Naive thymus-derived CD8-positive, alpha-beta T cell (primary cell): ENCODE results near the gene ATXN7L1. TPM values are rescaled to one million over a fixed set of nuclear protein-coding genes. Genes with fewer than 3 reads are reported as not detected.
"Not testable (repeated sequence)": the region's sequence is repeated elsewhere in the genome, so short reads cannot be mapped to it uniquely, and the experiment has no call there.

Source experiments
- ATAC-seq, 2 donors: fragments of 150-1000 bp; cut with Tn5 transposase in 1 of 2; sonication (Bioruptor Pico), chemical (Tn5 transposase) in 1 of 2; 1 replicate in 1 of 2; 2 replicates in 1 of 2; pipeline ENCODE4 v1.10.0; 2021; ENCODE audit warnings: mild to moderate bottlenecking in 2 of 2, moderate library complexity in 2 of 2
- POLR2A ChIA-PET: fragments of 350-600 bp; sonication (Branson Sonifier 250); formaldehyde crosslinking; loops from one replicate; lab custom pipeline; 2021; ENCODE audit warnings: antibody characterized with exemption; lab: Charles Lee
- DNase-seq, 10 donors: peaks; one replicate each; pipeline versions ENCODE4 v3.0.0 to v3.0.0-alpha.2; 2020 to 2022
- H3K27ac Mint-ChIP-seq, 10 donors: one replicate each; pipeline ENCODE4 v1.8.0; 2020 to 2022; ENCODE audit warnings: mild to moderate bottlenecking in 10 of 10, mixed read lengths in 10 of 10, moderate library complexity in 4 of 10, inconsistent platforms in 1 of 10
- H3K27me3 Mint-ChIP-seq, 5 donors: one replicate each; pipeline ENCODE4 v1.8.0; 2021 to 2022; ENCODE audit warnings: mixed read lengths in 5 of 5
- H3K36me3 Mint-ChIP-seq, 3 donors: one replicate each; pipeline ENCODE4 v1.8.0; 2020 to 2022; ENCODE audit warnings: mixed read lengths in 3 of 3, mild to moderate bottlenecking in 2 of 3, inconsistent platforms in 1 of 3
- H3K4me1 Mint-ChIP-seq, 4 donors: one replicate each; pipeline ENCODE4 v1.8.0; 2021 to 2022; ENCODE audit warnings: mixed read lengths in 4 of 4
- H3K4me3 Mint-ChIP-seq, 10 donors: one replicate each; pipeline ENCODE4 v1.8.0; 2020 to 2022; ENCODE audit warnings: mild to moderate bottlenecking in 10 of 10, mixed read lengths in 10 of 10, moderate library complexity in 6 of 10, inconsistent platforms in 1 of 10
- H3K9me3 Mint-ChIP-seq, 9 donors: one replicate each; pipeline ENCODE4 v1.8.0; 2020 to 2022; ENCODE audit warnings: mixed read lengths in 9 of 9, mild to moderate bottlenecking in 3 of 9, inconsistent platforms in 1 of 9, moderate library complexity in 1 of 9
- polyA plus RNA-seq, 3 donors: library from polyadenylated mRNA; unstranded; fragments of 300-500 nt; fragmentation: Illumina TruSeq; gene quantifications; one replicate each; pipeline ENCODE4 v1.2.3, GENCODE V29; 2021
- total RNA-seq, 8 experiments: library from RNA in 2 of 8; stranded (reverse) in 2 of 8; gene quantifications; one replicate each; pipeline ENCODE4 v1.2.3 and lab custom pipeline; 2021 to 2026

ATXN7L1 gene
- total and polyA plus RNA-seq, 5 experiments from 2014 or later: 6.7 to 35.1 (median 12.7) TPM

DNA sequence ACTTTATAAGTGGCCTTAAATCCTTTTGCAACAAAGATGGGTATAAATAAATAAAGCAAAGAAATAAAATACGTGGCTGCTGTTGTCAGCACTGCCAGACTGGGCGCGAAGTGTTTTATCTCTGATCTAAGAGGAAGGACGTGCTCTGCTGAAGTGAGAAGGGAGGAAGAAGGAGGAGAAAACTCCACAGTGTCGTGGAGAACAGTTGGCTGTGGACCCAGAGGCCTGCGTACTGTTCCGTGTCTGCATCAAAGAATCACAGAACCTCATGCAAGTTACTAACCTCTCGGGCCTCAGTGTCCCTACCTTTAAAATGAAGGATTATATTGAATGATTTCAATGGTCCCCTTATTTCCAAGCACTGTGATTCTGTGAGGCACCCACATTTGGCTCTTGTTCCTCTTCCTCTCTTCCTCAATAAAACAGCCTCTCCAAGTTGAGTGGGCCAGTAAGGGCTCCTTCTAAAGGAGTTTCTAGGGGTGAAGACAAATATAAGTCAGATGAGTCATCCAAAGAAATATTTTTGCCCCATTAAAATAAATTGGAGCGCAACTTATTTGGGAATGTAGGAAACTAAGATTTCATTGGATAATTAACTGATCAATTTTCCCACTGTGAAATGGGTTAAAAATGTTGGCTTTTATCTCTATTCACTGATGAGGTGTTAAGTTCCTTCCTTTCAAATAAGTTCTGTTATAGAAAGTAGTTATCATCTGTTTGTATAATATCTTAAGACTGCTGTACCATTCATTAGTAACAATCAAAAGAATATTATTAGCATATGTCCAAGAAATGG is 168.2 kb downstream of the ATXN7L1 start:
- Mint-ChIP-seq H3K36me3 (peaks cover 11 to 26% (median 25%) of the 10 kb centered on the region in 3 donors), H3K4me1 (peaks cover 14 to 19% (median 16%) of the 10 kb centered on the region in 4 donors), H3K27me3 (no peaks in the 10 kb centered on the region), H3K9me3 (peaks cover 6 to 32% (median 27%) of the 10 kb centered on the region in 9 donors), H3K4me3 (peak overlapping the region in 5 of 10 donors; percentile 0 to 60 (median 23)), H3K27ac (peak overlapping the region in 7 of 10 donors; percentile 0 to 75 (median 32))
- ATAC-seq (peak in 1 of 2 donors; percentile 73), DNase-seq (no peak)
- POLR2A ChIA-PET: no interaction called here

DNA sequence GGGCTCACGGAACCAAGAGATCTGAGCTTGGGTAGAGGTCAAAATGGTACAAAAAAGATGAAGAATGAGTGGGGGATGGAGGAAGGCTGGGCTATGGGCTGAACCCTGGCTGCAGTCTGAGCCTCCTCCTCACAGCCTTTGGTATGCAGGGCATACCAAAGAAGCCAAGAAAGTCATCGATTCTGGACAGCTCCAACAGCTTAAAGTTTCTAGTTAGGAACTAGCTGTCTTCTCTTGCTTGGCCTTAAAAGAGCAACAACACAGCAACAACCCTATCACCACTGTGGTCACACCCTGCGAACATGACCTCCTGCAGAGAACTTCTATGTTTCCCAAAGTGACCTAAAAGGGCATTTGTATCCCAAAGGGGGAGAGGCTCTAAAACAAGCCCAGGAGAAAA is 169.0 kb downstream of the ATXN7L1 start:
- Mint-ChIP-seq H3K4me3 (no peak overlapping the region), H3K27ac (peak overlapping the region in 3 of 10 donors; percentile 65 to 76 (median 65)), H3K4me1 (peaks cover 14 to 18% (median 14%) of the 10 kb centered on the region in 4 donors), H3K9me3 (peaks cover 2 to 24% (median 19%) of the 10 kb centered on the region in 9 donors), H3K27me3 (no peaks in the 10 kb centered on the region), H3K36me3 (peaks cover 5 to 19% (median 17%) of the 10 kb centered on the region in 3 donors)
- POLR2A ChIA-PET: no interaction called here
- DNase-seq (no peak), ATAC-seq (no peak)

DNA sequence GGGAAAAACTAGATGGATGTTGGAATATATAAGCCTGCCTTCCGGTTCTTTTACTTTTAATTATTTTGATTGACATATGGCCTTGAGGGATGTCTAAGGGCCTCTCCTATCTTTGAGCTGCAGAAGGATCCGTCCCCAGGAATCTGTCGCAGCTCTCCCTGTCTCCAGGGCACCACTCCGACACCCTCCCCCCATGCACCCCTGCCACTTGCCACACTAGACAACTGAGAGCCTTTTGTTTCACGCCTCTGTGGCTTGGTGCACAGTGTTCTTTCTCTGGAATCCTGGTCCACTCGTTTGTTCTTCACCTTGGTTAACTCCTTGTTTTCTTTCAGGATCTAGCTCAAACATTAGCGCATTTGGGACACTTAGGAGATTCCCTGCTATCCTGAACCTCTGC is 171.0 kb downstream of the ATXN7L1 start:
- no peak overlapping the region for H3K4me3 Mint-ChIP-seq
- H3K27ac Mint-ChIP-seq: peak overlapping the region in 1 of 10 donors; percentile 77
- POLR2A ChIA-PET: interaction anchor here (0.5 kb wide), 1 partner anchor 34 kb away, joined by 6 read pairs; no protein-coding TSS in a partner anchor
- H3K4me1 Mint-ChIP-seq: peaks cover 12 to 18% (median 14%) of the 10 kb centered on the region in 4 donors
- H3K27me3 Mint-ChIP-seq: no peaks in the 10 kb centered on the region
- H3K36me3 Mint-ChIP-seq: peaks cover 3 to 6% (median 5%) of the 10 kb centered on the region in 3 donors
- peaks cover 0 to 8% (median 3%) of the 10 kb centered on the region in 9 donors for H3K9me3 Mint-ChIP-seq
- ATAC-seq (no peak), DNase-seq (no peak)

- Mint-ChIP-seq H3K9me3 (no peaks in the 10 kb centered on the region), H3K36me3 (no peaks in the 10 kb centered on the region), H3K4me3 (no peak overlapping the region), H3K27ac (no peak overlapping the region), H3K4me1 (peaks cover 10 to 15% (median 13%) of the 10 kb centered on the region in 4 donors), H3K27me3 (no peaks in the 10 kb centered on the region)
- POLR2A ChIA-PET: no interaction called here
- ATAC-seq: no peak
- no peak for DNase-seq
Measured at GRCh38 chr7:105703207-105703930, 173.0 kb downstream of the ATXN7L1 start.

DNA sequence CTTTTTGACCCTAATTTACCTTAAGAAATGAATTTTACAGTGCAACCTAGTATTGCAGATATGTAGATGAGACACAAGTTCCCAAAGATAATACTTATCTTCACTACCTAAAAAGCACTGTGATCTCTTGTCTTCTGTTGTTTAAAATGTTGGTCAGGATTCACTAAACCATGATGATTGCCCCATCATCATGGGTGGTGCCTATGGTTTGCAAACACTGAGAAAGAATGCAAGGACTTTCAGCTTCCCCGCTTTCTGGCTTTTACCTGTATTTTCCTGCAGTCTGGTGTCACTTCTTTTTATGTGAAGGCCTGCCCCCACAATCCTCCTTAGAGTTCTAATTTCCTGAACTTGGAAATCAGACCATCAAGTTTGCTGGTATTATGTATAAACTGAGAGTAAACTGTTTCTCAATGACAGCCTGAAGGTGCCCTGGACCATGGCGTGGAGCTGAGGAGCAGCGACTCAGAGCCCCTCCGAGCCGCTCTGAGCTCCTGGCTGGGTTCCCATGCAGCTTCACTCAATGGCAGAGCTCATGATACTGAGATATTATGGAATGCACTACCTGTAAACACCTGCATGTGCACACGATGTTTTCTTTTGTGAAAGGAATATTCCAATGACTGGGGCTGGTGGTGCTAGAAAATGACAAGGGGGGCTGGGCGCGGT is 176.7 kb downstream of the ATXN7L1 start:
- Mint-ChIP-seq H3K4me1 (peaks cover 0 to 4% (median 3%) of the 10 kb centered on the region in 4 donors), H3K4me3 (no peak overlapping the region), H3K27ac (no peak overlapping the region), H3K27me3 (no peaks in the 10 kb centered on the region), H3K9me3 (peaks cover 0 to 24% (median 8%) of the 10 kb centered on the region in 9 donors), H3K36me3 (peaks cover 6 to 17% (median 14%) of the 10 kb centered on the region in 3 donors)
- POLR2A ChIA-PET: interaction anchor here (0.6 to 0.9 kb wide), 2 partner anchors 9 to 186 kb away, joined by 3 to 4 read pairs; no protein-coding TSS in a partner anchor
- DNase-seq: no peak
- ATAC-seq: no peak

- DNase-seq (no peak), ATAC-seq (no peak)
- peaks cover 6 to 17% (median 14%) of the 10 kb centered on the region in 3 donors for H3K36me3 Mint-ChIP-seq
- POLR2A ChIA-PET: interaction anchor here (1.1 kb wide), 1 partner anchor 962 kb away, joined by 3 read pairs; no protein-coding TSS in a partner anchor
- H3K9me3 Mint-ChIP-seq: peaks cover 0 to 24% (median 8%) of the 10 kb centered on the region in 9 donors
- H3K4me3 Mint-ChIP-seq: no peak overlapping the region
- no peak overlapping the region for H3K27ac Mint-ChIP-seq
- peaks cover 6 to 9% (median 8%) of the 10 kb centered on the region in 4 donors for H3K4me1 Mint-ChIP-seq
- H3K27me3 Mint-ChIP-seq: no peaks in the 10 kb centered on the region
Measured at GRCh38 chr7:105698531-105698930, 177.9 kb downstream of the ATXN7L1 start.

DNA sequence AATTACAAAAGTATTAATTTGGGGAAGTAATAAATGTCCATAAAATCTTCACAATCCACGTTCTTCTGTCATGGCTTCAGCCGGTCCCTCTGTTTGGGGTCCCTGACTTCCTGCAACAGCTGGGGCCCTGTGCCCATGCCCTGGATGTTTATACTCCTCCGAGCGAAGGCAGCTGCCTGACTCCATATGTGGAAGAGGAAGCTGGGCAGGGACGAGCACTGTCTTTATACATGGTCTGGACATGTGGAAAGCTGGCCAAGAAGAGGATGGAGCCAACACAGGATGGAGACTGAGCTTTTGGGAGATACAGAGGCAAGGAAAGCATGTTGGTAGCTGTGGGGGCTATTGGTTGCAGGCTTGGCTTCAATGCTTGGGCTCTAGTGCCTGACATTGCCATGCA is 178.6 kb downstream of the ATXN7L1 start:
- H3K27me3 Mint-ChIP-seq: no peaks in the 10 kb centered on the region
- POLR2A ChIA-PET: no interaction called here
- peaks cover 6 to 17% (median 14%) of the 10 kb centered on the region in 3 donors for H3K36me3 Mint-ChIP-seq
- DNase-seq (no peak), ATAC-seq (no peak)
- H3K4me3 Mint-ChIP-seq: no peak overlapping the region
- peaks cover 8 to 17% (median 16%) of the 10 kb centered on the region in 4 donors for H3K4me1 Mint-ChIP-seq
- peaks cover 0 to 24% (median 8%) of the 10 kb centered on the region in 9 donors for H3K9me3 Mint-ChIP-seq
- no peak overlapping the region for H3K27ac Mint-ChIP-seq

GRCh38 chr7:105697169-105697568 is 179.2 kb downstream of the ATXN7L1 start:
- H3K4me3 Mint-ChIP-seq, DNase-seq, H3K27me3 Mint-ChIP-seq, POLR2A ChIA-PET, ATAC-seq, H3K27ac Mint-ChIP-seq: not testable (repeated sequence)
- peaks cover 9 to 22% (median 21%) of the 10 kb centered on the region in 4 donors for H3K4me1 Mint-ChIP-seq
- peaks cover 0 to 24% (median 8%) of the 10 kb centered on the region in 9 donors for H3K9me3 Mint-ChIP-seq
- peaks cover 6 to 17% (median 14%) of the 10 kb centered on the region in 3 donors for H3K36me3 Mint-ChIP-seq

- peak overlapping the region in 9 of 10 donors; percentile 12 to 97 (median 66) for H3K4me3 Mint-ChIP-seq
Measured at GRCh38 chr7:105693576-105693975, 182.8 kb downstream of the ATXN7L1 start.

GRCh38 chr7:105691680-105692564 is 184.5 kb downstream of the ATXN7L1 start:
- peak; percentile 73 to 81 for ATAC-seq
- Mint-ChIP-seq H3K27me3 (no peaks in the 10 kb centered on the region), H3K36me3 (peaks cover 6 to 9% (median 8%) of the 10 kb centered on the region in 3 donors), H3K4me1 (peaks cover 27 to 63% (median 59%) of the 10 kb centered on the region in 4 donors), H3K27ac (peak overlapping the region; percentile 95 to 99 (median 99)), H3K4me3 (peak overlapping the region; percentile 87 to 99 (median 94)), H3K9me3 (peaks cover 0 to 14% (median 5%) of the 10 kb centered on the region in 9 donors)
- DNase-seq: peak; percentile 36 to 87 (median 72)
- POLR2A ChIA-PET: interaction anchor here (0.7 to 2.4 kb wide), 14 partner anchors 8 to 678 kb away, joined by 3 to 13 read pairs (median 4); partner anchors contain the start of genes KMT2E and SYPL1

More at GRCh38 chr7:105693576-105693975, 182.8 kb downstream of the ATXN7L1 start:
- ATAC-seq: no peak
- no peak for DNase-seq
- Mint-ChIP-seq H3K27me3 (no peaks in the 10 kb centered on the region), H3K9me3 (peaks cover 0 to 24% (median 8%) of the 10 kb centered on the region in 9 donors), H3K4me1 (peaks cover 24 to 57% (median 52%) of the 10 kb centered on the region in 4 donors), H3K27ac (peak overlapping the region; percentile 18 to 99 (median 87)), H3K36me3 (peaks cover 6 to 17% (median 14%) of the 10 kb centered on the region in 3 donors)
- POLR2A ChIA-PET: no interaction called here
